HG03097 (cell line): Measurements from ENCODE around the gene CDRT4.
"Not testable (repeated sequence)": the region's sequence is repeated elsewhere in the genome, so short reads cannot be mapped to it uniquely, and the experiment has no call there.

Experiments used
- ATAC-seq: cut with Tn5 transposase; IDR thresholded peaks from one replicate; pipeline ENCODE4 v1.9.1; 2021; ENCODE audit not compliant: unreplicated experiment, low FRiP score

Gene CDRT4

GRCh38 chr17:15467592-15467991, at the start of gene CDRT4:
CDRT4 (minus strand) TSS chr17:15467621; CDS start chr17:15440238, 27,383 bp downstream.
- ATAC-seq = no peak

GRCh38 chr17:15516150-15516549, 48.7 kb upstream of the CDRT4 start:
- no peak for ATAC-seq

DNA sequence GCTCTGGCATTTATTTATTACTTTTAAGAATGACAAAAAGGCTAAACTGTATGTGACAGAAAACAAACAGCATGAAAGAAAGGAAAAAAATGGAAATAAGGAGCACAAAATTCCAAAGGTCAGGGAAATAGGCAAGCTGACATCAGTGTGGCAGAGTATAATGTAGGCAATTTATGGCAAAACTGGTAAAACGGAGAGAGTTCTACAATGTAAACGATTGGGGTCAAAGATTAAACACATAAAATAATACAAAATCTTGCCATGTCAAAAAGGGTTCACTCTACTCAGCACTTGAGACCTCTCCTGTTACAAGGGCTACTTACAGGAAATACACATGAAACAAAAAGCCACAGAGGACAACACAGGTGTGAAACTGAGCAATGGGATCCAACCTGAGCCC, 47.0 kb upstream of the CDRT4 start:
- no peak for ATAC-seq

DNA sequence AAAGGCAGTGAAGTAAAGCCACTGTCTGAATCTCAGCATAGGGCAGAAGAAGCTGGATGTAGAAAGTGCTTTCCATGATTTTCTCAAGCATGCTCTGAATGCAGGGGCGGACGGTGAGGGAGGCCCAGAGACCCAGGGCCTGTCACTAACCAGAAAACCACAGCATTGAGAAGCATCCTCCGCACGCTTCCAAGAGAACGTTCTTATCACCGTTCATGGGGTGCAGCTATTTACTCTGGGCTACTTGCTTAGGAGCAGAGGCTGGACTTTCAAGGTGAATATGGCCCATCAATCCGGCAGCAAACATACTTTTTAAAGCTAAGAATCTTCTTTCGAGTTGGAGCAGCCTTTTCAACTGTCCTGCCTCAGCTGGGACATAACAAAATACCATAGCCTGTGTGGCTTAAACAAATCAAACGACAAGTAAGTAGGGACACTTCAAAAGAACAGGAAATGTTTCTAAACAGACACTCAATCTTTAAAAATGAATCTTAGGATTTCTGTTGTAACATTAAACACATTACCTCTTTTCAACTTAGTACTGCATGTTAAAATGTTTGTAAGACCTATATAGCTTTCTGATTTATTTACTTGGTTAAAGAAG, 46.5 kb upstream of the CDRT4 start:
- ATAC-seq = no peak

DNA sequence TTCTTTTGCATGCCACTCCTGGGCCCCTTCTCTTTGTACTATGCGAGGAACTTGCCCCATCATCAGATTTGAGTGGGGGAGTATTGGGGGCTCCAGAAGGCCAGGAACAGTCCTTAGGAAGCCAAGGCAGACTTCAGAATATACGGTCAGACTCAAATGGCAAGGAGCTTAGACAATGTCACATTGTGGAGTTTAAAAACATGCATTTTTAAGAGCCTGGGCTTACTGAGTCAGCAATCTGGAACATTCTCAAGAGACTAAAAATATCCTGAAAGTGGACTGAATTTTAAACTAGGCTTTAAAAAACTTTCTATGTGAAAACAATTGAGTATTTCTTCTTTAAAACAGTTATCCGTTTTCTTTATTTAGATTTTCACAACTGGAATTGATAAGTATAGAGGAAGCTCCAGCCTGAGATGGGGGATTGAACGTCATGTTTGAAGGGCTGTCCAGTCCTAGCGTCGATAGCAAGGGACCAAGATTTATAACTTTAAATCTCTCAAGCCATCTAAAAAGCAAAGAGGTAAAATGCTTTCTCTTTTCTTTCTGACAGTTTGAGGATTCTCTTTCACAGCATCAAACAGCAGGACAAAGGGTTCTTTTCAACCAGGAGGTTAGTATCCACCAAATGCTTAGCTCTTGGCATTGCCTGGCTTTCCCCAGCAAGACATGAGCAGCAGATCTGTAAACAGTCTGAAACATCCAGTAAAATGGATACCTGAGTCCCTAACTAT, 45.8 kb upstream of the CDRT4 start:
- ATAC-seq = no peak

DNA sequence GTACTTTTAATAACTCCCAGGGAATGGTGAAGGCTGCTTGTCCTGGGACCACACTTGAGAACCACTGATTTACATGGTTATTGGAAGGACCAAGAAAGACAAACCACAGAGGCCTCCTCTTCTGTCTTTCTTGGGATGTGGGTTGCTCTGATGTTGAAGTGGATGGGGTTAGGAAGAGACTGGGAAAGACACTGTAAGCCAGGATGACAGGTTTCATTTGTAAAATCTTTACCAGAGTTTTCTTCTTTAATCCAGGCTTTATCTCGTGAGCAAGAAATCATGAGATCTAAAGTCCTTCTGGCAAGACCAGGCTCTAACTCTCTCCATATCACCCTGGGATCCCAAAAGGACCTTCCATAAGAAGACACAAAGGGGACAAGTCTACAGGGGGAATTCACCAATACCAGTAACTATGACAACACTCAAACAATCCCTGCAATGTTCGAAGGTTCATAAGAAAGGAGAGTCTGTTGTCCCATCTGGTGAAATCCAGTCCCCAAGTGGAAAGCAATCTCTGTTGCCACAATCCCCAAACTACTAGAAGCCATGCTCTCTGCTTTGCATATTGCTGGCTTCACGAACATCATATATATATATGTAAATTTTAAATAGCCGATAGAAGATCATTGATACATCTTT, 44.8 kb upstream of the CDRT4 start:
- ATAC-seq = no peak

DNA sequence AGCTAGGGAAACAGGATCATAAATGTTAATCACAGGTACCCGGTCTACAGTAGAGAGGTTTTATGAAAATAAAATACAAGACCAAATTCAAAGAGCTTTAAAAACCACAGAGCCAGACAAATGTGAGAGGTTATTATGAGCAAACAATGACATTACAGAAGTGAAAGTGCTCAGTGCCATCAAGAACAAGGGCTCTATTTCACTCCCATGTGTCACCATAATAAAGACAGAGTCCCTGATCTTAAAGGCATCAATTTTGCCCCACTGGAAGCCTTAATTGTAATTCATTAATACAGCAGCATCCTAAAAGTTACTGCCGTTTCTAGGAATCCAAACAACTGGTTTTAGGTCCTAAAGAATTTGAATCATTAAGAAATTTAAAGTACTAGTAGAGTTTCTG, 43.7 kb upstream of the CDRT4 start:
- no peak for ATAC-seq

- no peak for ATAC-seq
These were observed 42.9 kb upstream of the CDRT4 start for GRCh38 chr17:15510361-15510760.

DNA sequence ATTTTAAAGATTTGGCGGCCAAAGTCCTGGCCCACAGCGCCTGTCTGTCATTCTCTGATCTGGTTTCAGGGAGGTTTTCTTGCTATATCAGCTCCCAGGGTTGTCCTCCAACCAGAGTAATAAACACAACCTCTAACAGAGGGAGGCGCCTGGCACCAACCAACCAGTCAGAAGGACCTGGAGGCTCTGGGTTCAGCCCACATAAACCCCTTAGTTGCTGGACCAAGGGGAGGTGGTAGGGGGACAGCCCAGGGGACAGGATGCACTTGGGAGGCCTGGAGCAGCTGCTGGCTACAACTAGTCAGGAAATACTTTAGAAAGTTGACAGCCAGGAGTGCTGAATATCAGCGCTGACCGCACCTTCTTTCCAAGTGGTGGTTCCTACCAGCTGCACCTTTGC, 41.7 kb upstream of the CDRT4 start:
- ATAC-seq = no peak

DNA sequence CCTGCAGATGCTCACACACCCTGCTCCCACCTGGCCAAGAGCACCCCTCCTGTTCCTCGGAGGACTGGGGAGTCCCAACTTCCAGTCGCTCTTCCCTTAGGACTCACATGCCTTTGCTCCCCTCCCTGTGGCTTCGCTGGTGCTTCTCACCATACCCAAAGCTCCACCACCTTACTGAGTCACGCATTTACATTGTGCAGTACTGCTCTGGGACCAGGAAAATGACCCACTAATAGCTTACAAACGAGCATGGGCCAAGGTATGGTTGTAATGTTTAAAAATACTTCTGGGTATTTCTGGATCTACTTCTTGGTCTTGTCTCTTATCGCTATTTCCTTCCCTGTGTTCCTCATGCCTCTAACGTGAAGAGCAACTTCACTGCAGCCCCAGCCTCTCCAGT, 41.0 kb upstream of the CDRT4 start:
- ATAC-seq = no peak

GRCh38 chr17:15507896-15508295, 40.5 kb upstream of the CDRT4 start:
- ATAC-seq = no peak

DNA sequence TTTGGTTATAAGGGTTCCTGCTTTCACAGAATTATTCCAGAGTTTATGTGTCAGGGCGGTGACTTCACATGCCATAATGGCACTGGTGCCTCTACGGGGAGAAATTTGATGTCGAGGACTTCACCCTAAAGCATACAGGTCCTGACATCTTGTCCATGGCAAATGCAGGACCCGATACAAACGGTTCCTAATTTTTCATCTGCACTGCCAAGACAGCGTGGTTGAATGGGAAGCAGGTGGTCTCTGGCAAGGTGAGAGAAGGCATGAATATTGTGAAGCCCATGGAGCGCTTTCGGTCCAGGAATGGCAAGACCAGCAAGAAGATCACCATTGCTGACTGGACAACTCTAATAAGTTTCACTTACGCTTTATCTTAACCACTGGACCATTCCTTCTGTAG, 39.6 kb upstream of the CDRT4 start:
- ATAC-seq = no peak

- ATAC-seq = not testable (repeated sequence)
These were observed 38.3 kb upstream of the CDRT4 start for GRCh38 chr17:15505708-15506107.

- no peak for ATAC-seq
These were observed 36.3 kb upstream of the CDRT4 start for GRCh38 chr17:15503731-15504130.

DNA sequence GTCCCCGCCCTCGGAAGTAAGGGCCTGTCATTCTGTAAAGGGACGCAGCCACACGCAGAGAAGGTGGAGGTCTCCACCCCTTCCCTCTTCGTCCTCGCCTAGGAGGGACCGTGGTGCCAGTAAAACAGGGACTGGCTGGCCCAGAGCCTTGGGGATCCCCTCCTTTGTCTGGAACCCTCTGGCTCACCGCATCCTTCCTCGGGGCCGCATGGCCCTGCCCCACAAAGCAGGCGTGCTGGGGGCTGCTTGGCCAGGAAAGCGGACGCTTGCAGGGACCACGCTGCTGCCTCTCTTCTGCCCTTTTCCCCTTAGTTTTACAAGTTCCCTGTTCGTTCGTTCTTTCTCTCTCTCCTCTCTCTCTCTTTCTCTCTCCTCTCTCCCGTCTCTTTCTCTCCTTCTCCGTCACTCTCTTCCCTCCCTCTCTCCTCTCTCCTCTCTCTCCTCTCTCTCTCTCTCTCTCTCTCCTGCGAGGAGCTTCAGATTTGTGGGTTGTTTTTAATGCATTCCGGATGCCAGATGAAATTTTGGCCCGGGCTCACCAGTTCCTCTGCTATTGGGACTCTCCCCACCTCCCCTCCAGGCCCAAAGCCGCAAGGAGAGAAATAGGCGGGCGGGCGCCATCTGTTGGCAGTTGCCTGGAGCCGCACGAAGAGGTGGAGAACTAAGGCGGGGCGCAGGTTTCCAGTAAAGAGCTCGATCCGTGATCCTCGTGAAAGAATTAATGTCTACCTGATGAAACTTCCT, 35.1 kb upstream of the CDRT4 start:
- peak; percentile 75 for ATAC-seq

- no peak for ATAC-seq
These were observed 34.4 kb upstream of the CDRT4 start for GRCh38 chr17:15501793-15502192.

- no peak for ATAC-seq
These were observed 33.9 kb upstream of the CDRT4 start for GRCh38 chr17:15501282-15501681.

GRCh38 chr17:15498107-15498506, 30.7 kb upstream of the CDRT4 start:
- ATAC-seq = no peak

GRCh38 chr17:15496735-15497670, 29.6 kb upstream of the CDRT4 start:
- no peak for ATAC-seq

GRCh38 chr17:15494821-15495220, 27.4 kb upstream of the CDRT4 start:
- no peak for ATAC-seq
